ENCODE results near the gene SYT7.

The SYT7 gene

DNA sequence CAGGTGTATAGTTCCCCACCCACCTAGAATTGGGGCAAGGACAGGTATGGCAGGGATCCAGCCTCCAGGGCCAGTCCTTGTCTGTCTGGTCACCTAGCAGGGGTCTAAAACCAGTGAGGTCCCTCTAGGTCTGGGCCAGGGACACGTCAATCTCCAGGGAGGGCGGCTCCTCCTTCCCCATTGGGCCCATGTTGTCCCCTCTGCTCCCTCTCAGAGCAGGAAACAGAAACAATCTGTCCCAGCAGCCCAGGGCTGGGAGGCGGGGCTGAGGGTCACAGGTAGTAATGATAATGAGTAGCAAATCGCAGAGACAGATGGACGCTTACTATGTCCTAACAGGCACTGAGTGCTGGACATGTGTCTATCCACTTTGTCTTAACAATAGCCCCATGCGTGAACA lies 22.8 kb upstream of the SYT7 start:
- peaks cover 0 to 18% of the 10 kb centered on the region in 2 donors for H3K27me3 ChIP-seq (ENCODE audit: control insufficient read depth in 1 of 2, insufficient read depth in 2 of 2, low read length in 2 of 2)
- H3K4me1 ChIP-seq (ENCODE audit: insufficient read depth, low read length) = no peaks in the 10 kb centered on the region
- no peak overlapping the region for H3K4me3 ChIP-seq (ENCODE audit: low read depth in 1 of 2, low read length in 2 of 2)
- H3K27ac ChIP-seq (ENCODE audit: low read depth, low read length) = no peak overlapping the region
- no peaks in the 10 kb centered on the region for H3K9me3 ChIP-seq (ENCODE audit: low read length)
- H3K9ac ChIP-seq (ENCODE audit: low read length) = no peak overlapping the region
- H3K36me3 ChIP-seq (ENCODE audit: insufficient read depth, low read length) = no peaks in the 10 kb centered on the region

DNA sequence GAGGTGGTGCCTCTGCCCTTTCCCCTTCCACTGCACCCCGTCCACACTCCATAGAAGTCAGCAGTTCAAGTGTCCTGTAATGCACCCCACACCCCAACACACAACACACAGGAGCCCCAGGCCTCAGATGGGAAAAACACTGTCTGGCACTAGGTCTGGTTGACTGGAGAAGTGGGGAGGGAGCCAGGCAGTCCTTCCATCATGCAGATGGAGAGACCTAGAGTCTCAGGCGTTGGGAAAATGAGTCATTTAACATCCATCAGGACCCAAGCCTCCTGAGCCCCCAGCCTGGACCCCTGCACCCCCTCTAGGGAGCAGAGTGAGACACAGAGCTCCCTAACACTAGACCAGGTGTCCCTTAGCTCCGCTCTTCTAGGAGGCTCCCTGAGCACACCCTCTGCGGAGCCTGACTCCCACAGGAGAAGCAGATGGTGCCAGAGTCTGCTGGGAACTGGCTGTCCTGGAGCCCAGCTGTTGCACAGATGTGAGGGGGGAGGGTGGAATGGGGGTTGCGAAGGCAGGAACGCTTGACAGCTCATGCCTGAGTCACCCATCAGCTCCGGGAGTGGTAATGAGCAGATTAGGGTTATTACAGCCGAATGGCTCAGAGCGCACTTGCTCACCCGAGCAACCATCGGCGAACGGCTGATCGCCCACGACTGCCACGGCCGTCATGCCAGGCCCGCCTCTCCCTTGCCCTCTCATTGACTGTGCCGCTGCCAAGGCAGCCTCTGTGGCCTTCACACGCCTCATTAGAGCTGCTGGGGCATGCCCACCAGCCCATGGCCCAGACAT lies 22.1 kb upstream of the SYT7 start:
- Histone ChIP-seq H3K9ac (ENCODE audit: low read length) (no peak overlapping the region), H3K9me3 (ENCODE audit: low read length) (no peaks in the 10 kb centered on the region), H3K36me3 (ENCODE audit: insufficient read depth, low read length) (no peaks in the 10 kb centered on the region), H3K27ac (ENCODE audit: low read depth, low read length) (no peak overlapping the region), H3K27me3 (ENCODE audit: control insufficient read depth in 1 of 2, insufficient read depth in 2 of 2, low read length in 2 of 2) (peaks cover 0 to 21% of the 10 kb centered on the region in 2 donors), H3K4me3 (ENCODE audit: low read depth in 1 of 2, low read length in 2 of 2) (no peak overlapping the region), H3K4me1 (ENCODE audit: insufficient read depth, low read length) (no peaks in the 10 kb centered on the region)

DNA sequence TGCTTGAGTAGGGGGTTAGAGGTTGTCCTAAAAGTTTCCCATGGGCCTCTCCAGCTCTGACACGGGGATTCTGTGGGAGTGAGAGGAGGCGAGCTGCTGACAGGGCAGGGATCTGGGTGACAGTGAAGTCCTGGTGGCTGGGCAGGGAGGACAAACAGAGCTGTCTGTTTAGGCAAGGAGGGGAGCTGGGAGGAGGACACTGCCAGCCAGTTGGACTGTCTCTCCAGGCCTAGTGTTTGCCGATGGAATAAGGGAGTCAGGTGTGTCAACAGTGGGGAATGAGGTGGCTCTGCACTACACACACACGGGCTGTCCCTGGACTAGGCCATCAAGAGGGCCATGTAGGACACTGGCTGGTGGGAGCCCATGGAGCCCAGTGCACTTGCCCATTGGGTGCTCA lies 20.6 kb upstream of the SYT7 start:
- Histone ChIP-seq H3K27me3 (ENCODE audit: control insufficient read depth in 1 of 2, insufficient read depth in 2 of 2, low read length in 2 of 2) (peaks cover 0 to 23% of the 10 kb centered on the region in 2 donors), H3K9me3 (ENCODE audit: low read length) (no peaks in the 10 kb centered on the region), H3K36me3 (ENCODE audit: insufficient read depth, low read length) (no peaks in the 10 kb centered on the region), H3K9ac (ENCODE audit: low read length) (no peak overlapping the region), H3K4me3 (ENCODE audit: low read depth in 1 of 2, low read length in 2 of 2) (no peak overlapping the region), H3K27ac (ENCODE audit: low read depth, low read length) (no peak overlapping the region), H3K4me1 (ENCODE audit: insufficient read depth, low read length) (no peaks in the 10 kb centered on the region)

DNA sequence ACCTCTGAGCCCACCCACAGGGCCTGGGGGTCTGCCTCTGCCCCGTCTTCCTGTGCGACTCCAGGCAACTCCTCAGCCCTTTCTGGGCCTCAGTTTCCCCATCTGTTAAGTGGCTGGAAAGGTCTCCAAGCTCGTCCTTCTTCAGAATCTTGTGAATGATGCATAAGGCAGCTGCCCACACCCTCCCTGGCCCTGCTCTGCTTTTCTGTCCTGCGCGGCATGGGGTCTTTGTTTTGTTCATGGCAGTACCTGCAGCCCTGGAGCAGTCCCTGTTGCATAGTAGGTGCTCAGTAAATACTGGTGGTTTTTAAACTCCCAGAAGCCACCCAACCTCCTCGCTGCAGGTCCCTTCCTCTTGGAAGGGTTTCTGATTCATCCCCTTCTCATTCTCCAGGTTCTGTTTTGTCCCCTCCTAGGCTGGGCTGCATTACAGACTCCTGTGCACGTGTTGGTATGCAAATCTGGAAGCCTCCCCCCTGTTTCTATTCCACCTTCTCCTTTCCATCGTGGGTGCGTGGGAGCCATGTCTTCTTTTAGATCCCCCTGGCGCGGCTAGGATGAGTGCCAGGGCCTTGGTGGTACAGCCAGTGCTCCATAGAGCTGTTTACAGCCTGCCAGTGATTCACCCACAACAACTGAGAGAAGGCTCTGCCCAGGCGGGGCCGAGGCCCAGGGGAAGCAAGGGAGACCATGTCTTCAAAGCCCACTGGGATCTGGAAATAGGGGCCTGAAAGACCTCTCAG lies 19.3 kb upstream of the SYT7 start:
- Histone ChIP-seq H3K4me3 (ENCODE audit: low read depth in 1 of 2, low read length in 2 of 2) (no peak overlapping the region), H3K27me3 (ENCODE audit: control insufficient read depth in 1 of 2, insufficient read depth in 2 of 2, low read length in 2 of 2) (peaks cover 0 to 26% of the 10 kb centered on the region in 2 donors)

DNA sequence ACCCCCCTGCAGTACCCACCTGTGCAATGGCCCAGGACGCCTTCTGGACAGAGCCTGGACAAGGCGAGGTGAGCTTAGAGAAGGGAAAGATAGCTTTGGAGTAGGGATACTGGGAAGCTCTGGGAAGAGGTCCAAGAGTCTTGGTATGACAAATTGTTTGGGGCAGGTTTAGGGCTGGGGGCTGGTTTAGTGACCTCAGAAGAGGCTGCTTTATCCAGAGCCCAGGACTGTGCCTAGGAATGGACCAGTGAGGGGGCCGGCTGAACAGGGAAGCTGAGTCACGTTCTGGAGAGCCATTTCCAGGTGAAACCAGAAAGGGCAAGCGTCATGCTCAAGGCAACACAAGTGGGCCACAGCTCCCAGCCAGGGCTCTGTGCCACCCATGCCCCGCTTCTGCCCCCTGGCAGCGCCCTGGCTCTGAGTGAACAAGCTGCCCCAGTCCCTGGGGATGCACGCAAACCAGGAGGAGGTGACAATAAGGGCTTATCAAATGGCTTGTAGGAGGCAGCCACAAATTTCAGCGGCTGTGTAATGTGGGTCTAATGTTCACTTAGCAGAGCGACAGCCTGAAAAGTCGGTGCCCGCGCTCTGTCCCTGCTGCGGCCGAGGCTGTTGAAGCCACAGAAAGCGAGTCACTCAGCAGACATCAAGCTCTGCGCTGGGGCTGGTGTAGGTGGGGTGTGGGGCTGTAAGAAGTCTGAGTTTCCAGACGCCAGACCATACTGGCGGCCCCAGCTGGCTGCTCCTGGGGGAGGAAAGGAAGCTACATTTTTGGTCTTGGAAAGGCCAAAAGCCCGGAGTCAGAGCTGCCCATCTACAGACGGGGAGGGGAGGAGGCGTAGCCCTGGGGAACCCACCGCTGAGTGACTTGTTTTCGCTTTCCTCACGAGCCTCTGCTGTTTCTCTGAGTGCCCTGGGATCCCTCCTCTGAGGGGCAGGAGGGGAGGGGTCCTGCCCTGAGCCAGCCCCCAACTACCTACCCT lies 18.3 kb upstream of the SYT7 start:
- Histone ChIP-seq H3K27ac (ENCODE audit: low read depth, low read length) (no peak overlapping the region), H3K27me3 (ENCODE audit: control insufficient read depth in 1 of 2, insufficient read depth in 2 of 2, low read length in 2 of 2) (peaks cover 0 to 29% of the 10 kb centered on the region in 2 donors), H3K9ac (ENCODE audit: low read length) (no peak overlapping the region), H3K4me3 (ENCODE audit: low read depth in 1 of 2, low read length in 2 of 2) (no peak overlapping the region), H3K4me1 (ENCODE audit: insufficient read depth, low read length) (no peaks in the 10 kb centered on the region), H3K9me3 (ENCODE audit: low read length) (no peaks in the 10 kb centered on the region), H3K36me3 (ENCODE audit: insufficient read depth, low read length) (no peaks in the 10 kb centered on the region)

More for the DNA sequence above, 19.3 kb upstream of the SYT7 start:
- Histone ChIP-seq H3K4me1 (ENCODE audit: insufficient read depth, low read length) (no peaks in the 10 kb centered on the region), H3K36me3 (ENCODE audit: insufficient read depth, low read length) (no peaks in the 10 kb centered on the region), H3K9ac (ENCODE audit: low read length) (no peak overlapping the region), H3K9me3 (ENCODE audit: low read length) (no peaks in the 10 kb centered on the region), H3K27ac (ENCODE audit: low read depth, low read length) (no peak overlapping the region)

DNA sequence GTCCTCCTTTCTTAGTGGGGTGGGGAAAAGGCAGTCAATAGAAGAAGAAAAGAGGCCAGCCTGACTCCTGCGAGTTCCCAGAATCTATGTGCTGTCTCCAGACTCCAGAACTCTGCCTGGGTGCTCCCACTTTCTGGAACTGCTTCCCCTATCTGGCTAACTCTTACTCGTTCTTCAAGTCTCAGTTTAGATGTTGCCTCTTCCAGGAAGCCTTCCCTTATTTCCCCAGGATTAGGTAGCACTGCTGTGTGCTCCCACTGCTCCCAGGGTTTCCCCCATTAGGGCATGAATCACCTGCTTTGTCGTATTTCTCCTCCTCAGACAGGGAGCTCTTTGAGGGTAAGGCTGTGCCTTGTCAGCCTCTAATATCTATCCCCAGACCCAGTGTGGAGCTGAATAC lies 17.5 kb upstream of the SYT7 start:
- Histone ChIP-seq H3K27ac (ENCODE audit: low read depth, low read length) (no peak overlapping the region), H3K4me3 (ENCODE audit: low read depth in 1 of 2, low read length in 2 of 2) (no peak overlapping the region), H3K4me1 (ENCODE audit: insufficient read depth, low read length) (no peaks in the 10 kb centered on the region), H3K27me3 (ENCODE audit: control insufficient read depth in 1 of 2, insufficient read depth in 2 of 2, low read length in 2 of 2) (peaks cover 0 to 26% of the 10 kb centered on the region in 2 donors), H3K36me3 (ENCODE audit: insufficient read depth, low read length) (no peaks in the 10 kb centered on the region), H3K9me3 (ENCODE audit: low read length) (no peaks in the 10 kb centered on the region), H3K9ac (ENCODE audit: low read length) (no peak overlapping the region)

DNA sequence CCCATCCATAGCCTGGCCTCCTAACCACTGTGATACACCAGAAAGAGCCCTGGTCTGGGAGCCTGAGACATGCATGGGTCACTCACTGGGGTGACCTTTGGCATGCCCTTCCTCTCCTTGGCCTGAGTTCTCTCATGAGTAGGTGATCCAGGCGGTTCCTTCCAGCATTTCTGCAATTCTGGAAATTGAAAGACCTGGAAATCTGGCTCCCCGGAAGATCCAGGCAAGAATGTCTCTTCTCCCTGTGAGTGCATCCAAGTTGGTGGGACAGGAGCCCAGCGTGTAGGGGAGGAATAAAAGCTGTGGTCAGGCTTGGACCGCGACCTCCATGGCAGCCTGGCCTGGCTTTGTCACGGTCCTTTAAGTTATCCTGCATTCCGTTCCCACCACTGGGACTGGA lies 16.1 kb upstream of the SYT7 start:
- Histone ChIP-seq H3K4me3 (ENCODE audit: low read depth in 1 of 2, low read length in 2 of 2) (no peak overlapping the region), H3K27me3 (ENCODE audit: control insufficient read depth in 1 of 2, insufficient read depth in 2 of 2, low read length in 2 of 2) (peaks cover 0 to 25% of the 10 kb centered on the region in 2 donors), H3K4me1 (ENCODE audit: insufficient read depth, low read length) (no peaks in the 10 kb centered on the region), H3K36me3 (ENCODE audit: insufficient read depth, low read length) (no peaks in the 10 kb centered on the region), H3K27ac (ENCODE audit: low read depth, low read length) (no peak overlapping the region), H3K9ac (ENCODE audit: low read length) (no peak overlapping the region), H3K9me3 (ENCODE audit: low read length) (no peaks in the 10 kb centered on the region)

DNA sequence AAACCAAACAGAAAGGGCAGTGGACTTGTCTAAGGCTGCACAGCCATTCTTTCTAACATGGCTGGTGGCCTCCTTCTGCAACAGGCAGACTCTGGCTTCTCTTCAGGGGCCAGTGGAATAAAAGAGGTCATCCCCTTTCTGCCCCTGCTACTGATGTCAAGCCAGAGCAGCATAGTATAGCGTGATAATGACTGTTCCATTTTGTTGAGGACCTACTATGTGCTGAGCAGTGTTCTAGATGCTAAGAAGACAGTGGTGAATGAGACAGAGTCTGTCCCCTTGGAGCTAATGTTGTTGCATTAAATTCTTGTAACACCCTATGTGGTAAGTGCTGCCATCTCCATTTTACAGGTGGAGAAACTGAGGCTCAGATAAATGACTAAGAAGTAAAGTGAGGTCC lies 15.7 kb upstream of the SYT7 start:
- Histone ChIP-seq H3K9me3 (ENCODE audit: low read length) (no peaks in the 10 kb centered on the region), H3K27ac (ENCODE audit: low read depth, low read length) (no peak overlapping the region), H3K27me3 (ENCODE audit: control insufficient read depth in 1 of 2, insufficient read depth in 2 of 2, low read length in 2 of 2) (peaks cover 0 to 25% of the 10 kb centered on the region in 2 donors), H3K36me3 (ENCODE audit: insufficient read depth, low read length) (no peaks in the 10 kb centered on the region), H3K9ac (ENCODE audit: low read length) (no peak overlapping the region), H3K4me3 (ENCODE audit: low read depth in 1 of 2, low read length in 2 of 2) (no peak overlapping the region), H3K4me1 (ENCODE audit: insufficient read depth, low read length) (no peaks in the 10 kb centered on the region)

DNA sequence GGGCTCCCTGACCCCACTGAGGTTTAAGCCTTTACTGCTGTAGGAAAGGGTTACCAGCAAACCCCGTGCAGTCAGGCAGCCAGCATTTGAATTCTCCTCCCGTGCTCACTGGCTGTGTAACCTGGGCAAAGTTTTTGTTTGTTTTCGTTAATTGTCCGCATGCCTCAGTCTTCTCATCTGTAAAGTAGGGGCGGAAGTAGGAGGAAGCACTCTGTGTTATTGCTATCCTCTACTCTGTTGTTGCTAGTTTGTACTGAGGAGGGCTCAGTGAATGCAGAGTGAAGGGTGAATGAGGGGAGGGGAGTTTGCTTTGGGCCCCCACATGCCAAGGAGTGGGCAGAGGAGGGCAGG lies 14.0 kb upstream of the SYT7 start:
- H3K4me1 ChIP-seq (ENCODE audit: insufficient read depth, low read length) = no peaks in the 10 kb centered on the region
- no peak overlapping the region for H3K9ac ChIP-seq (ENCODE audit: low read length)
- no peaks in the 10 kb centered on the region for H3K9me3 ChIP-seq (ENCODE audit: low read length)
- H3K4me3 ChIP-seq (ENCODE audit: low read depth in 1 of 2, low read length in 2 of 2) = no peak overlapping the region
- no peak overlapping the region for H3K27ac ChIP-seq (ENCODE audit: low read depth, low read length)
- no peaks in the 10 kb centered on the region for H3K36me3 ChIP-seq (ENCODE audit: insufficient read depth, low read length)
- H3K27me3 ChIP-seq (ENCODE audit: control insufficient read depth in 1 of 2, insufficient read depth in 2 of 2, low read length in 2 of 2) = peaks cover 0 to 21% of the 10 kb centered on the region in 2 donors

DNA sequence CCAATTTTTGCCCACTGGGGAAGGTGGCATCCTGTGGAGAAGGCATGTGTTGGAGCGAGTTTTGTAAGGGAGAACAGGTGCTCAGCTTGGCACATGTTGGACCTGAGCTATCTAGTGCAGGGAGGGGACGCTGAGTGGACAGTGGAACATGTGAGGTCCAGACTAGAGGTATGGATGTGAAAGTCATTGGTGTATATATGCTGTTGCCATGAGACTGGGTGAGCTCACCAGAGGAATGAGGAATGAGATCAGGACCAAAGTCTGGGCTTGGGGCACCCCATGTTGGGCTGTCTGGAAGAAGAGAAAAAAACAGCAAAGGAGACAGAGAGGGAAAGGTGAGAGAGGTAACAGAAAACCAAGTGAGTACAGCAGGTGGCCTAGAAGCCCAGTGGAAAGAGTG lies 12.3 kb upstream of the SYT7 start:
- Histone ChIP-seq H3K9ac (ENCODE audit: low read length) (no peak overlapping the region), H3K27me3 (ENCODE audit: control insufficient read depth in 1 of 2, insufficient read depth in 2 of 2, low read length in 2 of 2) (peaks cover 0 to 15% of the 10 kb centered on the region in 2 donors), H3K4me3 (ENCODE audit: low read depth in 1 of 2, low read length in 2 of 2) (no peak overlapping the region), H3K9me3 (ENCODE audit: low read length) (no peaks in the 10 kb centered on the region), H3K27ac (ENCODE audit: low read depth, low read length) (no peak overlapping the region), H3K4me1 (ENCODE audit: insufficient read depth, low read length) (peaks cover 7% of the 10 kb centered on the region), H3K36me3 (ENCODE audit: insufficient read depth, low read length) (no peaks in the 10 kb centered on the region)

DNA sequence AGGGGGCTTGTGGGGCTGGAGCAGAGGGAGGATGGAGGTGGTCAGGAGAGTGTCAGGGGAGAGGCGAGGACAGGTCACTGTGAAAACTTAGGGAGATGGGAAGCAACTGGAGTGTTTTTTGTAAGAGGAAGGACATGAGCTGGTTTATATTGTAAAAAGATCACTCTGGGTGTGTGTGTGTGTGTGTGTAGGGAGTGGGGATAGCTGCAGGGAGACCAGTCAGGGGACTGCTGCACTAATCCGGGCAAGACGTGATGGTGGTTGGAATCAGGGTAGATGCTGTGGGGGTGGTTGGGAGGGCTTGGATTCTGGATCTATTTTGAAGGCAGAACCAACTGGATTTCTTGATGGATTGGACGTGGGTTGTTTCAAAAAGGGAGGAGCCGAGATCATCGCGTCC lies 11.3 kb upstream of the SYT7 start:
- H3K4me3 ChIP-seq (ENCODE audit: low read depth in 1 of 2, low read length in 2 of 2) = no peak overlapping the region
- no peak overlapping the region for H3K27ac ChIP-seq (ENCODE audit: low read depth, low read length)
- H3K9me3 ChIP-seq (ENCODE audit: low read length) = no peaks in the 10 kb centered on the region
- H3K36me3 ChIP-seq (ENCODE audit: insufficient read depth, low read length) = no peaks in the 10 kb centered on the region
- peaks cover 0 to 16% of the 10 kb centered on the region in 2 donors for H3K27me3 ChIP-seq (ENCODE audit: control insufficient read depth in 1 of 2, insufficient read depth in 2 of 2, low read length in 2 of 2)
- no peak overlapping the region for H3K9ac ChIP-seq (ENCODE audit: low read length)
- peaks cover 9% of the 10 kb centered on the region for H3K4me1 ChIP-seq (ENCODE audit: insufficient read depth, low read length)

Data from muscle layer of colon (tissue), 2 donors.